HFF-Myc (cell line): ENCODE results near the gene CCNI2.

Experiments
- DNase-seq: peaks from one replicate; pipeline ENCODE4 v3.0.0-alpha.2; 2011; ENCODE audit warnings: low read depth; ENCODE audit errors: extremely low read depth
- H3K4me3 ChIP-seq: replicated peaks from 2 replicates; pipeline ENCODE4 v1.5.1; 2011; ENCODE audit warnings: low read depth, mild to moderate bottlenecking, control low read depth, low read length
- CTCF ChIP-seq: IDR thresholded peaks from 2 replicates; pipeline ENCODE4 v1.5.1; 2012; ENCODE audit warnings: mild to moderate bottlenecking, low read depth, low read length, control low read depth; ENCODE audit errors: missing control alignments

CCNI2 gene

GRCh38 chr5:132764671-132765238 is 17.5 kb downstream of the CCNI2 start:
- no peak for DNase-seq
- H3K4me3 ChIP-seq: no peak overlapping the region
- TF ChIP-seq CTCF: no peak

DNA sequence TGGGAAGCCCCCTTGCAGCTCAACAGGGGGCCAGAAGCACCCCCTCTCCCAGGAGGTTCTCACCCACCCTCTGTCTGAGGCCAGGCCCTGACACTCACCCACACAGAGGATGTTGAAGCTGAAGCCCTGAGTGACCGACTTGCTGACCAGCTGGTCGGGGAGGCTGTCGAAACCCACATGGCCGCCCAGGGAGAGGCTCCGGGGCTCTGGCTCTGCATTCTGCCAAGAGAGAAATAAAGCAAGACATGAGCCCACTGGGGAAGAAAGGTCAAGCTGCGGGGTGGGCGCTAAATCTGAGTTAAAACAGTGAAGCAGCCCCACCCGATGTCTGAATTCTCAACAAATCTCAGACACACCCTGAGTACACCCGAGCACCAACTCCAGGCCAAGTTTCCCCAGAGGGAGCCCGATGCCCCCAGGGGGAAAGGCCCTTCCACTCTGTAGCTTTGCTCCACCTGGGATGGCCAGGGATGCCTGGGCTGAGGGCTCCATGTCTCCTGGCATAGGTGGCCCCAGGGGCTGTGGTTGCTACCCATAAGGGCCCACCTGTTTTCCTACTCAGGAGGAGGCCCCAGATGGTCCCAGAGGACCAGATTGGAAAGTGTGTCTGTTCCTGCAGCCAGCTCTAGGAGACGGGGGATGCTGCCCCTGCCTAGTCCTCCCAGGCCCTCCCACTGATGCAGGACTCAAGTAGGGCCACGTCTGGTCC is 18.2 kb downstream of the CCNI2 start:
- DNase-seq: no peak
- no peak for TF ChIP-seq CTCF
- H3K4me3 ChIP-seq: no peak overlapping the region

DNA sequence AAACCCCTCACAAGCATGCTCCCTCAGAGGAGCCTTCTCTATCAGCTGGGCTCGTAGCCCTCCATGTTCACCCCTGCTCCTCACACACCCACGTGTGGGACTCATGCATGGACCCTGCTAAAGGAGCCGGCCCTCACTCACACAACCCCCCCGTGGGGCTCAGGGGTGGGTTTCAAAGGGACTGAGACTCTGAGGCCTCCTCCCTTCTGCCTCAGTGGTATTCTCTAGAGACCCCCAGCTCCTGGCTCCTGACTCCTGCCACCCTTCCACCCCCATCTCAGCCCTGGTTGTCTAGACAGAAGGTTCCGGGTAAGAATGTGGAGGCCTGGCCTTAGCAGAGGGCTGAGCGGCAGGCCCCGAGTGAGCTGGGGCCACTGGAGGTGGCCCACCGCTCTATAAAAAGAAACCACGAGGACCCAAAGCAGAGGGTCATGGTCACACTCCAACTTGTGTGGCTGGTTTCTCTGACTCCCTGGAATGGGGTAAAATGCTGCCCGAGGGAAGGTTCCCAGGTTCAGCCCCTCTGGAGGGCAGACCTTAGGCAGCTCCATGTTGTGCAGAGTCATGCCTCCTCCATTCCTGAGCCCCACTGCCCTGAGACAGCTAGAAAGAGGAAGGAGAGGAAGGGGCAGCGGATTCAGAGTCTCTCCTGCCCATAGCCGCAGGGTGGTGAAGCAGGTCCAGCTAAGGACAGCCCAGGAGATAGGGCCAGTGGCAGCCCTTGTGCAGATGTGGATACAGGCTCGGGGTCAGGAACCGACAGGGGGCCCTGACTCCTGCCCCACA is 19.0 kb downstream of the CCNI2 start:
- no peak for DNase-seq
- TF ChIP-seq CTCF: no peak
- H3K4me3 ChIP-seq: no peak overlapping the region

DNA sequence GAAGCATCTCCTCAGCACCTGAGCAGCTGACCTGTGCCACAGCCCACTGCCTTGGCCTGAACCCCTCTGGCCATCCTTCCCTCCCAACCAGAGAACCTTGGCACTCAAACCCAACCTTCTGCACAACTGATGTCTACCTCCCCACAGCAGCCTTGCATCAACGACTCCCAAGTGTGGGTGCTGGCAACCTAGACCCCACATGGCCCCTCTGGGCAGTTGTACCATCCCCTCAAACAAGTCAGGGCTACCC is 19.5 kb downstream of the CCNI2 start:
- DNase-seq: no peak
- TF ChIP-seq CTCF: no peak
- no peak overlapping the region for H3K4me3 ChIP-seq

DNA sequence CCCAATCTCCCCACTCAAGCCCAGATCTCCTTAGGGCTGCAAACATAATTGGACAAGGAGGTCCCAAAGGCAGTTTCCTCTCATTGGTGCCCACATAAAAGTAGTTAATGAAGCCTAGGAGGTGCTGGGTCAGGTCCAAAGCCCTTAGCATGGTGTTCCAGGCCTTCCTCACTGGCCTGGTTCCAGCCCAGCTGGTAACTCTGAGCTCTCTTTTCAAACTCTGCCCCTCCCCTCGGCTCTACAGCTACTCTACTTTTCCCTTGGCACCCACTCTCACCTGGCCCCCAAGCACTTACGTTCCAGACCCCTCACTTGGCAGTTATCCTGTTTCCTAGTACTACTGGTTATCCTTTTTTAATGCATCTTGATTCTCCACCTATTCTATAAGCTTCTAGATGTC is 19.9 kb downstream of the CCNI2 start:
- TF ChIP-seq CTCF: no peak
- DNase-seq: no peak
- H3K4me3 ChIP-seq: no peak overlapping the region

DNA sequence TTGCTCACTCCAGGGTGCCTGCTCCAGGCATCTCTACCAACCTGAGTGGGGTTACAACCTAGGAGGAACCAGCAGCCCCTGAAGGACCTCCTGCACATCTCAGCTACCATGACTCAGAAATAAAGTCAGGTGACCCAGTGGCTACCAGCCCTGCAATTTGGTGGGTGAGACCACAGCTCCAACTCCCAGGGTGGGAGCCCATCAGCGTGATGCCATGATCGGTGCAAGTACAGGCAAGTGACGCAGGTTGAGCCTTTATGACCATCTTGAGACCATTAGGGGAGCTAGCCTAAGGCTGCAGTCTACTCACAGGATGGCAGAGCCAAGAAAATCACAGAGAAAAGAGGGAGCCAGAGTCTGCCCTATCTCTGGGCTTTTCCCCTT is 21.3 kb downstream of the CCNI2 start:
- no peak for TF ChIP-seq CTCF
- no peak for DNase-seq
- H3K4me3 ChIP-seq: no peak overlapping the region
